PC-9 (cell line): ENCODE data around the gene PDE3A. TPM values are rescaled to one million over a fixed set of nuclear protein-coding genes. Genes with fewer than 3 reads are reported as not detected.

Experiments
- BruUV-seq: library from RNA; stranded (reverse); fragments of 400-500 nt; replicated peaks from 2 replicates; lab custom pipeline; 2021; lab: Mats Ljungman, UMichigan
- CTCF ChIA-PET: fragments of 300-600 bp; sonication (Branson Sonifier 250); formaldehyde crosslinking; loops from one replicate; lab custom pipeline; 2022; ENCODE audit warnings: antibody characterized with exemption; lab: Charles Lee
- POLR2A ChIA-PET: fragments of 300-600 bp; sonication (Branson Sonifier 250); formaldehyde crosslinking; loops from one replicate; lab custom pipeline; 2022; ENCODE audit warnings: antibody characterized with exemption; ENCODE audit not compliant: unreplicated experiment; lab: Charles Lee
- DNase-seq, 2 experiments: peaks; one replicate each; pipeline versions ENCODE4 v3.0.0 to v3.0.0-alpha.2; 2015 to 2022; ENCODE audit warnings: mixed read lengths in 1 of 2
- H2AFZ ChIP-seq: fragments of 200-600 bp; sonication (generic); 2 replicates; pipeline ENCODE4 v1.8.1; 2017; ENCODE audit warnings: antibody characterized with exemption
- H3F3A ChIP-seq: fragments of 200-600 bp; sonication (generic); 2 replicates; pipeline ENCODE4 v1.8.1; 2017; ENCODE audit warnings: antibody characterized with exemption, mild to moderate bottlenecking, low read depth; ENCODE audit not compliant: insufficient read depth
- H3K27ac ChIP-seq: fragments of 200-600 bp; sonication (generic); 2 replicates; pipeline ENCODE4 v1.6.1; 2016; ENCODE audit warnings: mixed run types
- H3K27me3 ChIP-seq: fragments of 200-600 bp; sonication (generic); 2 replicates; pipeline ENCODE4 v1.6.1; 2016; ENCODE audit warnings: low read depth, mixed run types; ENCODE audit not compliant: insufficient read depth
- H3K36me3 ChIP-seq: fragments of 200-600 bp; sonication (generic); 2 replicates; pipeline ENCODE4 v1.6.1; 2016; ENCODE audit warnings: low read depth, mixed run types
- H3K4me1 ChIP-seq: fragments of 200-600 bp; sonication (generic); replicated peaks from 2 replicates; pipeline ENCODE4 v1.6.1; 2016; ENCODE audit warnings: mixed run types; ENCODE audit not compliant: insufficient read depth
- H3K4me2 ChIP-seq: fragments of 200-600 bp; sonication (generic); 2 replicates; pipeline ENCODE4 v1.6.1; 2017; ENCODE audit warnings: mixed run types
- H3K4me3 ChIP-seq: fragments of 200-600 bp; sonication (generic); 2 replicates; pipeline ENCODE4 v1.6.1; 2016; ENCODE audit warnings: mixed run types
- H3K79me2 ChIP-seq: fragments of 200-600 bp; sonication (generic); 2 replicates; pipeline ENCODE4 v1.6.1; 2017; ENCODE audit warnings: low read depth, mixed run types
- H3K9me2 ChIP-seq: fragments of 200-600 bp; sonication (generic); 2 replicates; pipeline ENCODE4 v1.8.1; 2017; ENCODE audit warnings: mild to moderate bottlenecking; ENCODE audit not compliant: insufficient read depth
- H3K9me3 ChIP-seq: fragments of 200-600 bp; sonication (generic); 2 replicates; pipeline ENCODE4 v1.8.1; 2016; ENCODE audit warnings: low read depth; ENCODE audit not compliant: insufficient read depth
- H4K20me1 ChIP-seq: fragments of 200-600 bp; sonication (generic); 2 replicates; pipeline ENCODE4 v1.8.1; 2017; ENCODE audit not compliant: insufficient read depth
- CTCF ChIP-seq: fragments of 200-600 bp; sonication (generic); conservative IDR thresholded peaks from 2 replicates; pipeline ENCODE4 v1.6.1; 2017; ENCODE audit warnings: mixed run types, antibody characterized with exemption, mild to moderate bottlenecking, moderate library complexity
- EZH2 ChIP-seq: fragments of 200-600 bp; sonication (generic); IDR thresholded peaks from 2 replicates; pipeline ENCODE4 v1.8.0; 2017; ENCODE audit warnings: antibody characterized with exemption, low read depth
- intact Hi-C: fragments of 100-400 bp; cut with micrococcal nuclease; formaldehyde crosslinking; loops from one replicate; pipeline ENCODE4 v1.10.0; 2022; ENCODE audit not compliant: unreplicated experiment
- total RNA-seq: library from RNA; stranded (reverse); gene quantifications from 2 replicates; pipeline ENCODE4 v1.2.3, GENCODE V29; 2021

The PDE3A gene
- total RNA-seq, 1 experiment from 2014 or later: not detected

GRCh38 chr12:20424841-20425240 is 56.5 kb downstream of the PDE3A start:
- intact Hi-C loops: no loop called here
- Histone ChIP-seq H3K27me3 (no peaks in the 10 kb centered on the region), H3K27ac (no peak overlapping the region), H3K9me2 (no peaks in the 10 kb centered on the region), H3F3A (no peaks in the 10 kb centered on the region), H3K36me3 (no peaks in the 10 kb centered on the region), H3K9me3 (no peaks in the 10 kb centered on the region), H3K79me2 (no peaks in the 10 kb centered on the region), H3K4me2 (no peak overlapping the region), H3K4me1 (no peaks in the 10 kb centered on the region), H3K4me3 (no peak overlapping the region), H4K20me1 (no peaks in the 10 kb centered on the region), H2AFZ (no peak overlapping the region)
- ChIA-PET POLR2A (no interaction called here), CTCF (no interaction called here)
- no peak for DNase-seq
- BruUV-seq: no TSS peak
- TF ChIP-seq EZH2: no peak
- no peak for TF ChIP-seq CTCF

GRCh38 chr12:20426191-20426590 is 57.9 kb downstream of the PDE3A start:
- Histone ChIP-seq H4K20me1 (no peaks in the 10 kb centered on the region), H3K36me3 (no peaks in the 10 kb centered on the region), H2AFZ (no peak overlapping the region), H3K27ac (no peak overlapping the region), H3F3A (no peaks in the 10 kb centered on the region), H3K4me1 (no peaks in the 10 kb centered on the region), H3K27me3 (no peaks in the 10 kb centered on the region), H3K4me2 (no peak overlapping the region), H3K79me2 (no peaks in the 10 kb centered on the region), H3K4me3 (no peak overlapping the region), H3K9me3 (no peaks in the 10 kb centered on the region), H3K9me2 (no peaks in the 10 kb centered on the region)
- no TSS peak for BruUV-seq
- ChIA-PET POLR2A (no interaction called here), CTCF (no interaction called here)
- no peak for DNase-seq
- TF ChIP-seq EZH2 (no peak), CTCF (no peak)
- intact Hi-C loops: no loop called here

DNA sequence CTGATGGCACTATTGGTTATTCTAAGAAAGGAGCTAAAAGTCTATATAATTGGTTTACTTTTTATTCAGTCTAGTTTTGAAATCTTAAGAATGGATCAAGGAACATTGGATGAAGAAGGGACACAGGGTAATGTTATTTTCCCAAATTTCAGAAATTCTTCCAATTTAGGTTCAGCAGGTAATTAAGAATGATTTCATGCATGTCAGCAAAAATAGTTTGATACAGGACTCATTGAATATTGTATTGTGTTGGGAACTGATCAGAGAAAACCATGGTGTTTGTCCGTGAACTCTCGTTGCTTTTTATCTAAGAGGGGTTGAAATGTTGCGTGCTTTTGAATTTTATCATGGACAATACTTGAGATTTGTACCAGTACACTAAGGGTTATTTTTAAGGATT is 58.6 kb downstream of the PDE3A start:
- H3K4me1 ChIP-seq: no peaks in the 10 kb centered on the region
- H4K20me1 ChIP-seq: no peaks in the 10 kb centered on the region
- intact Hi-C loops: no loop called here
- CTCF ChIA-PET: no interaction called here
- H2AFZ ChIP-seq: no peak overlapping the region
- H3K27me3 ChIP-seq: no peaks in the 10 kb centered on the region
- BruUV-seq: no TSS peak
- no peak overlapping the region for H3K4me2 ChIP-seq
- no peak for TF ChIP-seq CTCF
- TF ChIP-seq EZH2: no peak
- H3K27ac ChIP-seq: no peak overlapping the region
- no peaks in the 10 kb centered on the region for H3K9me2 ChIP-seq
- no peaks in the 10 kb centered on the region for H3K79me2 ChIP-seq
- no peak for DNase-seq
- H3F3A ChIP-seq: no peaks in the 10 kb centered on the region
- H3K36me3 ChIP-seq: no peaks in the 10 kb centered on the region
- H3K9me3 ChIP-seq: no peaks in the 10 kb centered on the region
- POLR2A ChIA-PET: no interaction called here
- no peak overlapping the region for H3K4me3 ChIP-seq
